PC-3 (cell line): ENCODE results near the gene SBNO2. TPM values are rescaled to one million over a fixed set of nuclear protein-coding genes. Genes with fewer than 3 reads are reported as not detected.

Source experiments
- ATAC-seq: fragments of 200-7000 bp; cut with Tn5 transposase; 2 replicates; pipeline ENCODE4 v1.9.1; 2020; ENCODE audit warnings: mild to moderate bottlenecking, moderate library complexity
- BruUV-seq: library from RNA; stranded (reverse); fragments of 400-500 nt; replicated peaks from 2 replicates; lab custom pipeline; 2021; lab: Mats Ljungman, UMichigan
- CTCF ChIA-PET: fragments of 300-600 bp; sonication (Branson Sonifier 250); formaldehyde crosslinking; loops from one replicate; lab custom pipeline; 2022; ENCODE audit warnings: antibody characterized with exemption; lab: Charles Lee
- POLR2A ChIA-PET: fragments of 300-600 bp; sonication (Branson Sonifier 250); formaldehyde crosslinking; loops from one replicate; lab custom pipeline; 2022; ENCODE audit warnings: antibody characterized with exemption; ENCODE audit not compliant: unreplicated experiment; lab: Charles Lee
- DNase-seq: peaks from one replicate; pipeline ENCODE4 v3.0.0-alpha.2; 2015
- H2AFZ ChIP-seq: fragments of 300-600 bp; sonication (generic); 2 replicates; pipeline ENCODE4 v1.6.0; 2016; ENCODE audit warnings: antibody characterized with exemption, low read length
- H3F3A ChIP-seq: fragments of 300-600 bp; sonication (generic); one replicate; pipeline ENCODE4 v1.6.0; 2017; ENCODE audit warnings: antibody characterized with exemption, low read length, control low read depth, mild to moderate bottlenecking; ENCODE audit not compliant: unreplicated experiment
- H3K27ac ChIP-seq: fragments of 300-600 bp; sonication (generic); 2 replicates; pipeline ENCODE4 v1.5.1; 2016; ENCODE audit warnings: mild to moderate bottlenecking, low read length
- H3K27me3 ChIP-seq: fragments of 300-600 bp; sonication (generic); 2 replicates; pipeline ENCODE4 v1.6.1; 2016; ENCODE audit warnings: low read length, mixed read lengths
- H3K36me3 ChIP-seq: fragments of 300-600 bp; sonication (generic); 2 replicates; pipeline ENCODE4 v1.6.1; 2016; ENCODE audit warnings: low read depth, mixed run types, low read length, mixed read lengths
- H3K4me1 ChIP-seq: fragments of 300-600 bp; sonication (generic); 2 replicates; pipeline ENCODE4 v1.5.1; 2016; ENCODE audit warnings: low read length; ENCODE audit not compliant: insufficient read depth
- H3K4me2 ChIP-seq: fragments of 300-600 bp; sonication (generic); 2 replicates; pipeline ENCODE4 v1.6.0; 2016; ENCODE audit warnings: low read length
- H3K4me3 ChIP-seq: fragments of 300-600 bp; sonication (generic); 2 replicates; pipeline ENCODE4 v1.5.1; 2016; ENCODE audit warnings: mild to moderate bottlenecking, low read length, mixed read lengths
- H3K79me2 ChIP-seq: fragments of 300-600 bp; sonication (generic); 2 replicates; pipeline ENCODE4 v1.6.1; 2017; ENCODE audit warnings: low read length, mixed read lengths
- H3K9ac ChIP-seq: fragments of 300-600 bp; sonication (generic); 2 replicates; pipeline ENCODE4 v1.6.0; 2016; ENCODE audit warnings: mild to moderate bottlenecking, low read length
- H3K9me2 ChIP-seq: fragments of 300-600 bp; sonication (generic); replicated peaks from 2 replicates; pipeline ENCODE4 v1.6.1; 2016; ENCODE audit warnings: mixed run types, low read length, mixed read lengths
- H3K9me3 ChIP-seq: fragments of 300-600 bp; sonication (generic); 2 replicates; pipeline ENCODE4 v1.6.1; 2016; ENCODE audit warnings: low read length, mixed read lengths
- H4K20me1 ChIP-seq: fragments of 300-600 bp; sonication (generic); 2 replicates; pipeline ENCODE4 v1.6.1; 2016; ENCODE audit warnings: low read length, mixed read lengths
- EZH2 ChIP-seq: fragments of 300-600 bp; sonication (generic); IDR thresholded peaks from one replicate; pipeline ENCODE4 v1.6.1; 2017; ENCODE audit warnings: antibody characterized with exemption, mild to moderate bottlenecking, low read length; ENCODE audit not compliant: unreplicated experiment
- EZH2phosphoT487 ChIP-seq: fragments of 300-600 bp; sonication (generic); IDR thresholded peaks from 2 replicates; pipeline ENCODE4 v1.6.1; 2018; ENCODE audit warnings: mild to moderate bottlenecking, antibody characterized with exemption, low read length, borderline replicate concordance
- intact Hi-C: fragments of 100-400 bp; cut with micrococcal nuclease; formaldehyde crosslinking; loops from 2 replicates; pipeline ENCODE4 v1.9.0; 2023
- total RNA-seq: library from RNA; depleted of rRNA; stranded (reverse); fragments of >200 nt; gene quantifications from 2 replicates; pipeline ENCODE4 v1.2.3, GENCODE V29; 2014
- TF ChIP-seq, protein P1 (sequence below): fragments of 300-600 bp; sonication (generic); conservative IDR thresholded peaks from 2 replicates; pipeline ENCODE4 v1.5.1; 2017; ENCODE audit warnings: antibody characterized with exemption, low read depth, mild to moderate bottlenecking, low read length

SBNO2 gene
- total RNA-seq, 1 experiment from 2014 or later: 62.4 TPM

- Histone ChIP-seq H3K9me2 (no peaks in the 10 kb centered on the region), H3K9me3 (no peaks in the 10 kb centered on the region), H2AFZ (no peak overlapping the region), H3K36me3 (peaks cover 22% of the 10 kb centered on the region), H3K79me2 (peaks cover 11% of the 10 kb centered on the region), H3F3A (no peaks in the 10 kb centered on the region), H3K4me2 (no peak overlapping the region), H3K4me3 (no peak overlapping the region), H4K20me1 (no peaks in the 10 kb centered on the region), H3K9ac (no peak overlapping the region), H3K27me3 (no peaks in the 10 kb centered on the region), H3K4me1 (no peaks in the 10 kb centered on the region), H3K27ac (no peak overlapping the region)
- ATAC-seq: no peak
- TF ChIP-seq EZH2phosphoT487 (no peak), EZH2 (no peak)
- TF ChIP-seq, protein P1, sequence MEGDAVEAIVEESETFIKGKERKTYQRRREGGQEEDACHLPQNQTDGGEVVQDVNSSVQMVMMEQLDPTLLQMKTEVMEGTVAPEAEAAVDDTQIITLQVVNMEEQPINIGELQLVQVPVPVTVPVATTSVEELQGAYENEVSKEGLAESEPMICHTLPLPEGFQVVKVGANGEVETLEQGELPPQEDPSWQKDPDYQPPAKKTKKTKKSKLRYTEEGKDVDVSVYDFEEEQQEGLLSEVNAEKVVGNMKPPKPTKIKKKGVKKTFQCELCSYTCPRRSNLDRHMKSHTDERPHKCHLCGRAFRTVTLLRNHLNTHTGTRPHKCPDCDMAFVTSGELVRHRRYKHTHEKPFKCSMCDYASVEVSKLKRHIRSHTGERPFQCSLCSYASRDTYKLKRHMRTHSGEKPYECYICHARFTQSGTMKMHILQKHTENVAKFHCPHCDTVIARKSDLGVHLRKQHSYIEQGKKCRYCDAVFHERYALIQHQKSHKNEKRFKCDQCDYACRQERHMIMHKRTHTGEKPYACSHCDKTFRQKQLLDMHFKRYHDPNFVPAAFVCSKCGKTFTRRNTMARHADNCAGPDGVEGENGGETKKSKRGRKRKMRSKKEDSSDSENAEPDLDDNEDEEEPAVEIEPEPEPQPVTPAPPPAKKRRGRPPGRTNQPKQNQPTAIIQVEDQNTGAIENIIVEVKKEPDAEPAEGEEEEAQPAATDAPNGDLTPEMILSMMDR: no peak
- intact Hi-C loops: no loop called here
- BruUV-seq: no TSS peak
- CTCF ChIA-PET: no interaction called here
- DNase-seq: no peak
- POLR2A ChIA-PET: no interaction called here
Measured at GRCh38 chr19:1149259-1150045, 24.6 kb downstream of the SBNO2 start.

GRCh38 chr19:1147934-1148549 is 26.0 kb downstream of the SBNO2 start:
- TF ChIP-seq, protein P1: no peak
- TF ChIP-seq EZH2 (no peak), EZH2phosphoT487 (no peak)
- H3K4me2 ChIP-seq: no peak overlapping the region
- DNase-seq: no peak
- no peaks in the 10 kb centered on the region for H3K9me2 ChIP-seq
- POLR2A ChIA-PET: no interaction called here
- peaks cover 23% of the 10 kb centered on the region for H3K36me3 ChIP-seq
- no peak overlapping the region for H3K4me3 ChIP-seq
- H3K27ac ChIP-seq: no peak overlapping the region
- peaks cover 9% of the 10 kb centered on the region; the same call in 1 of the 2 replicates for H3K79me2 ChIP-seq
- ATAC-seq: no peak
- no peak overlapping the region for H3K9ac ChIP-seq
- H3F3A ChIP-seq: no peaks in the 10 kb centered on the region
- H3K4me1 ChIP-seq: no peaks in the 10 kb centered on the region
- no peaks in the 10 kb centered on the region for H3K27me3 ChIP-seq
- intact Hi-C loops: no loop called here
- no peak overlapping the region for H2AFZ ChIP-seq
- no peaks in the 10 kb centered on the region for H4K20me1 ChIP-seq
- CTCF ChIA-PET: no interaction called here
- H3K9me3 ChIP-seq: no peaks in the 10 kb centered on the region
- no TSS peak for BruUV-seq
